Motor neuron (in vitro differentiated cells): Measurements from ENCODE around the gene FRMD5. TPM values are rescaled to one million over a fixed set of nuclear protein-coding genes. Genes with fewer than 3 reads are reported as not detected.
"Not testable (repeated sequence)": the region's sequence is repeated elsewhere in the genome, so short reads cannot be mapped to it uniquely, and the experiment has no call there.

Experiments used
- ATAC-seq, 8 experiments: fragments of 200-7000 bp; cut with Tn5 transposase; replicated peaks in 6 of 8; 2 replicates each; pipeline ENCODE4 v1.8.0; 2021; ENCODE audit warnings: mild to moderate bottlenecking in 8 of 8, moderate library complexity in 8 of 8
- H3K27ac ChIP-seq, 2 donors: fragments of 250-450 bp; sonication (Bioruptor Pico); 2 replicates each; pipeline ENCODE4 v1.9.0; 2021; ENCODE audit warnings: antibody characterized with exemption in 2 of 2, mild to moderate bottlenecking in 2 of 2, moderate library complexity in 1 of 2
- H3K4me1 ChIP-seq, 2 donors: fragments of 250-450 bp; sonication (Bioruptor Pico); replicated peaks in 1 of 2; 2 replicates each; pipeline ENCODE4 v1.6.1; 2021; ENCODE audit warnings: antibody characterized with exemption in 2 of 2, mild to moderate bottlenecking in 2 of 2, moderate library complexity in 1 of 2
- H3K4me3 ChIP-seq, 5 donors: fragments of 250-450 bp; sonication (Bioruptor Pico); 2 replicates each; pipeline ENCODE4 v1.9.0; 2021; ENCODE audit warnings: antibody characterized with exemption in 5 of 5, mild to moderate bottlenecking in 5 of 5, moderate library complexity in 4 of 5
- WGBS, 10 experiments: fragments of 450-650 bp; shearing (Covaris generic); methylation state at CpG; one replicate each; pipeline ENCODE4 v1.0.0; 2022; 5-methylcytosine and 5-hydroxymethylcytosine counted together
- in situ Hi-C, 9 experiments: fragments of 400-800 bp; cut with MboI; loops; one replicate each; pipeline ENCODE4 v1.15.0; 2021; ENCODE audit warnings: low sequenced_read_pairs in 9 of 9, low pct_unique_long_range_greater_than_20kb in 2 of 9; ENCODE audit not compliant: unreplicated experiment in 9 of 9
- total RNA-seq, 8 experiments: library from RNA; unstranded; fragments of 300-600 nt; gene quantifications; 2 replicates each; pipeline versions ENCODE4 v1.2.3 to v1.2.4, GENCODE V29; 2022

FRMD5 gene
- total RNA-seq, 8 experiments from 2014 or later = 0.31 to 22.5 (median 16.1) TPM

GRCh38 chr15:43866636-43867035 lies 328.4 kb downstream of the FRMD5 start:
- H3K27ac ChIP-seq, in situ Hi-C loops, H3K4me1 ChIP-seq, H3K4me3 ChIP-seq, ATAC-seq: not testable (repeated sequence)
- 82 to 100% (median 98%) methylated on average over 1 to 6 of the region's 10 CpGs; no CpG with 5 or more reads in 3 of the 10 experiments for WGBS, 10 experiments

GRCh38 chr15:43859546-43859945 lies 335.5 kb downstream of the FRMD5 start:
- Histone ChIP-seq H3K27ac (no peak overlapping the region), H3K4me3 (no peak overlapping the region), H3K4me1 (no peaks in the 10 kb centered on the region)
- in situ Hi-C loops = no loop called here
- WGBS, 10 experiments = 73 to 100% (median 85%) methylated on average over 2 to 4 of the region's 4 CpGs; no CpG with 5 or more reads in 3 of the 10 experiments
- no peak for ATAC-seq

GRCh38 chr15:43854801-43855200 lies 340.3 kb downstream of the FRMD5 start:
- whole genome bisulfite sequencing, 10 experiments = 83 to 100% (median 93%) methylated on average over 1 to 5 of the region's 6 CpGs; no CpG with 5 or more reads in 1 of the 10 experiments
- peak in 3 of 8 experiments; percentile 38 to 59 (median 40) for ATAC-seq
- in situ Hi-C loops = no loop called here

GRCh38 chr15:43852607-43853006 lies 342.5 kb downstream of the FRMD5 start:
- Histone ChIP-seq H3K27ac (no peak overlapping the region), H3K4me3 (no peak overlapping the region), H3K4me1 (no peaks in the 10 kb centered on the region)
- no peak for ATAC-seq
- WGBS, 10 experiments = 83 to 100% (median 100%) methylated on average over 1 to 4 of the region's 4 CpGs
- in situ Hi-C loops = no loop called here

More at GRCh38 chr15:43854801-43855200, 340.3 kb downstream of the FRMD5 start:
- Histone ChIP-seq H3K4me1 (no peaks in the 10 kb centered on the region), H3K4me3 (no peak overlapping the region), H3K27ac (no peak overlapping the region)

GRCh38 chr15:43851251-43851650 lies 343.8 kb downstream of the FRMD5 start:
- Histone ChIP-seq H3K27ac (no peak overlapping the region), H3K4me1 (no peaks in the 10 kb centered on the region), H3K4me3 (no peak overlapping the region)
- ATAC-seq = no peak
- in situ Hi-C loops = no loop called here
- 93 to 100% (median 96%) methylated on average over 2 to 3 of the region's 3 CpGs for WGBS, 10 experiments

- H3K4me3 ChIP-seq = no peak overlapping the region
Measured at GRCh38 chr15:43845421-43845820, 349.6 kb downstream of the FRMD5 start.

GRCh38 chr15:43832485-43832884 lies 362.6 kb downstream of the FRMD5 start:
- H3K27ac ChIP-seq, in situ Hi-C loops, H3K4me1 ChIP-seq, ATAC-seq, H3K4me3 ChIP-seq: not testable (repeated sequence)
- 79 to 100% (median 100%) methylated on average over 1 to 4 of the region's 6 CpGs; no CpG with 5 or more reads in 1 of the 10 experiments for WGBS, 10 experiments

More at GRCh38 chr15:43845421-43845820, 349.6 kb downstream of the FRMD5 start:
- H3K27ac ChIP-seq = no peak overlapping the region
- no peaks in the 10 kb centered on the region for H3K4me1 ChIP-seq
- in situ Hi-C loops = no loop called here
- no peak for ATAC-seq

- ATAC-seq, in situ Hi-C loops, H3K27ac ChIP-seq, H3K4me1 ChIP-seq, H3K4me3 ChIP-seq: not testable (repeated sequence)
- WGBS, 10 experiments = 80 to 100% (median 96%) methylated on average over 2 to 13 of the region's 14 CpGs
Measured at GRCh38 chr15:43831519-43832052, 363.5 kb downstream of the FRMD5 start.

- 83 to 100% (median 97%) methylated on average over 1 to 5 of the region's 9 CpGs; no CpG with 5 or more reads in 1 of the 10 experiments for WGBS, 10 experiments
Measured at GRCh38 chr15:43830691-43831275, 364.3 kb downstream of the FRMD5 start.

GRCh38 chr15:43829951-43830540 lies 365.0 kb downstream of the FRMD5 start:
- 0 to 100% (median 92%) methylated on average over 1 to 7 of the region's 9 CpGs; no CpG with 5 or more reads in 1 of the 10 experiments for WGBS, 10 experiments
- H3K27ac ChIP-seq, H3K4me1 ChIP-seq, H3K4me3 ChIP-seq, in situ Hi-C loops: not testable (repeated sequence)
- peak in 3 of 8 experiments; percentile 57 to 87 (median 79) for ATAC-seq

More at GRCh38 chr15:43830691-43831275, 364.3 kb downstream of the FRMD5 start:
- H3K4me3 ChIP-seq, H3K4me1 ChIP-seq, H3K27ac ChIP-seq, in situ Hi-C loops, ATAC-seq: not testable (repeated sequence)

- no peak for ATAC-seq
- 7 to 86% (median 61%) methylated on average over 2 to 6 of the region's 6 CpGs for WGBS, 10 experiments
- in situ Hi-C loops = no loop called here
- H3K4me1 ChIP-seq = peaks cover 10% of the 10 kb centered on the region in 2 donors
- H3K4me3 ChIP-seq = no peak overlapping the region
- H3K27ac ChIP-seq = no peak overlapping the region
Measured at GRCh38 chr15:43828061-43828657, 366.9 kb downstream of the FRMD5 start.

GRCh38 chr15:43826508-43827341 lies 368.3 kb downstream of the FRMD5 start, which contains the start of gene WDR76:
WDR76 (plus strand) TSS chr15:43827002; CDS start chr15:43827033, 31 bp downstream.
- in situ Hi-C loops = no loop called here
- H3K4me1 ChIP-seq = peaks cover 10% of the 10 kb centered on the region in 2 donors
- ATAC-seq = peak; percentile 23 to 72 (median 62)
- H3K27ac ChIP-seq = peak within 1 kb of the TSS in 1 of 2 donors; percentile 19
- WGBS, 10 experiments = 2 to 83% (median 19%) methylated on average over 1 to 17 of the region's 48 CpGs; no CpG with 5 or more reads in 2 of the 10 experiments
- H3K4me3 ChIP-seq = peak within 1 kb of the TSS; percentile 25 to 38 (median 32)
